ENCODE data around the gene ANKRD10.

The ANKRD10 gene

DNA sequence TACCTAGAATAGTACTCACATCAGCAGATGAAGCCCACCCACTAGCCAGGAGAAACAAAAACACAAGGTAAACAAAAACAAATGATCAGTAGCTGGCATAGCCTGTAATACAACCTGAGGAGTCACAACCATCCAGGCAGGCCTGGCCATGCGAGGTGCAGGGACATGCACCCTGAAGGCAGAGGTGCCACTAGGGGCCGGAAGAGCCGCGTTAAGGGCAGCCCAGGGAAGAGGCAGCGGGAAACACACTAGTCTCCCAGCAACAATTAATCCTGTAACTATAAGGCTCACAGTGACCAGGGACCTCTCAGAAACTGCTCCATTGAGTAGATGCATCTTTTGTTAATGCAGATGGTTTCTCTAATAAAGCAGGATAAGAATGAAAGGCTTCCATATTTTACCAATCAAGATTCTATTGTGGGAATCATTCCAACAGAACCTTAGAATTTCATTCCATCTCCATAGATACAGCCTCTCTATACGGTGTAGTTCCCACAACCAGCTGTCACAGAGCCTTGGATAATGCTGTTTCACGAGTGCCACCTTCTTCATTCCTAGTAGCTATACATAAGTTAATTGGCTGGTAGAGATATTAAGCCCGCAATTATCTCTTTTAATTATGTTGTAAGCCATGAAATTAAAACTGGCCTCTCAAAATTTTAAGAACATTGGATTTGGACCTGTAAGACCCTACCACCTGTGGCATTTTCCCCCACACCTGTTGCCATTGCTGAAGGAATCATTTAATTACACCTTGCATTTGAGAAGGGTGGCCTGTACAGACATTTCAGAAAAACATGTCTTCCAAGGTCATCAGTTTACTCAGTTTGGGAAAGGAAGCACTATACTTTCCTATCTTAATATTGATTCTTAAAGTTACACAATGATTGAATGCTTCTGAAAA is 28.7 kb downstream of the ANKRD10 start:
- DNase-seq (ENCODE audit: low read depth) = no peak

GRCh38 chr13:110885516-110885915 is 29.4 kb downstream of the ANKRD10 start:
- DNase-seq (ENCODE audit: low read depth) = no peak

DNA sequence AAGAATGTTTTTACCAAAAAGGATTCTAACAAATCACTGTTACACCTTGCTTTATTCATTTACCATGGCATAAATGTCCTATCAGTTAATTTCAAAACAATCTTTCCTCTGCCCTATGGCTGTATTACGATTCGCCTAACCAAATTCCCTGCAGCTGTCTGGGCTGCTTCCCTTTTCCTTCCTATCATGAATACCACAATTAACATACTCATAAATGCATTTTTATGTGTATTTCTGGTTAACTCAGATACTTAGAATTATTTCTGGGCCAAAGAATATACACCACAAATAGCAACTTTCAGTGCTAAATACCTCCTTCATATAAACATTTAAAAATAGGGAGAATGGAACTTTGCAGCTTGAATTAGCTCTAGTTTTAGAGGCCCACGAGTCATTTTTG is 30.4 kb downstream of the ANKRD10 start:
- no peak for DNase-seq (ENCODE audit: low read depth)

GRCh38 chr13:110883542-110883941 is 31.3 kb downstream of the ANKRD10 start:
- DNase-seq (ENCODE audit: low read depth) = no peak

DNA sequence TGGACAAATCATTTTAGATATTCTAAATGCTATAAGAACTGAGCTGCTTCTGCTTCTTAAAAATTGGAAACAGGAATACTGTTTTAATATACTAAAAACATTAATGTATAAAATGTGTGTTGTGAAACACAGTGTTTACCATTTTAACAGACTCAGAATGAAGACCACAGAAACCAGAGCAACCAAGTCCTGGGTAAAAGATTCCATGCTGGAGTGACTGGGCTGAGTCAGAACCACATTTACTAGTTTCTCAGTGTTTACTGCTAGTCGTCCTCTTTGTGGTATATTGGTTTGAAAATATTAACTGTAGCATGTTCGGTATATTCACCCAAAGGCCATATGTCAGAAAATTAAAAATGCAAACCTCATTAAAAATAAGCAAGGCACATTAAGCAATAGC is 31.9 kb downstream of the ANKRD10 start:
- no peak for DNase-seq (ENCODE audit: low read depth)

DNA sequence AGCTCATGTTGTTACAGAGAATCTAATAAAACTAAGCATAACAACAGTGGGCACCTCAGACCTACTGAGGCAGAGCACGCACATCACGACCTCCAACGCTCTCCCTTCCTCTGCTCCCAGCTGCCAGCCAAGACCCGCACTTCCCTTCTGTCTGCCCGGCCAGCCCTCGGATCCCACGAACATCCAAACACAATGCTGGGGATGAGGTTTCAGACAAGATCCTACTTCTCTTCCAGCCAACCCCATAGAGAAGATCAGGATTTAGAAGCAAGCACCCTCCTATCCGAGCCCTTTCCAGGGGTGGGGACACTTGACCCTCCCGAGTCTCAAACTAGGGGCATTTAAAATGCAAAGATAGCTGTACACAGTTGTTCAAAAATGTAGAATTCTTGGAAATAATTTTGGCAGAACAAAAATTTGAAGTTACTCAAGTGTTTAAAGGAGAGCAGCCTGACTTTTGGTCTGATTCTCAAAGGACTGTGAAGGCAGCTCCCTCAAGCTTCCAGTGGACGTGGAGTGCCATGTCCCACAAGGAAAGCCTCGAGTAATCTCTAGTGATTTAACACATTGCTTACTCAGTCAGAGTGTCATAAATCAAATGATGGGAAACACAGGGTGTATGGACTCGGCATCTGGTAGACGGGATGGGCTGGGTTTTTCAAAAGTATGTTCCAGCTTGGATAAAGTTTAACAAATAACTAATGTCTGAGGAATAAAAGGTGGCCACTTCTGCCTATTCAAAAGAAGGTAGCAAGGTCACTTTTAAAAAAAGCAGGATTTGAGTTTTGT is 32.8 kb downstream of the ANKRD10 start:
- DNase-seq (ENCODE audit: low read depth) = no peak

GRCh38 chr13:110880627-110881026 is 34.2 kb downstream of the ANKRD10 start:
- DNase-seq (ENCODE audit: low read depth) = no peak

GRCh38 chr13:110879482-110879881 is 35.4 kb downstream of the ANKRD10 start:
- no peak for DNase-seq (ENCODE audit: low read depth)

DNA sequence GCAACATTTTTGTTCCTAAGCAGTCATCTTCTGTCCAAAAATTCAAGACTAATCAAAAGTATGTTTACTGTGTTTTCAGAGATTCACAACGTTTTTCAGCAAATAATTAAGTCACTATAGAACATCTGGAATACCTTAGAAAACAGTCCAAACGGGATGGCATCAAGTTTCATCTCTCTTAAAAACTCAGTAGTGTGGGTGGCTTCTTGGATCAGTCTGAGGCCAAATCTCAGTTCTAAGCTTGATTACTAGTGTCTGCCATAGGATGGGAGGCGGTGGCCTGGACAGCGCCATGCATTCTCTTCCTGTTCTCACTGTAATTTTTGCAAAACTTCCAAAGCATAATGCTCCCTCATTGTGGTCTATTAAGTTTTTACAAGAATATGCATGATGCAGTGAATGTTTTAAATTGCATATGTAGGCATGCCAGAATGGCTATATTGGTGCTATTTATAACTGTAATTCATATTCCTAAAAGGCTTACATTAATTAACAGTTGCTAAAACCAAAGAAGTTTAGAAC is 37.1 kb downstream of the ANKRD10 start:
- DNase-seq (ENCODE audit: low read depth) = no peak

DNA sequence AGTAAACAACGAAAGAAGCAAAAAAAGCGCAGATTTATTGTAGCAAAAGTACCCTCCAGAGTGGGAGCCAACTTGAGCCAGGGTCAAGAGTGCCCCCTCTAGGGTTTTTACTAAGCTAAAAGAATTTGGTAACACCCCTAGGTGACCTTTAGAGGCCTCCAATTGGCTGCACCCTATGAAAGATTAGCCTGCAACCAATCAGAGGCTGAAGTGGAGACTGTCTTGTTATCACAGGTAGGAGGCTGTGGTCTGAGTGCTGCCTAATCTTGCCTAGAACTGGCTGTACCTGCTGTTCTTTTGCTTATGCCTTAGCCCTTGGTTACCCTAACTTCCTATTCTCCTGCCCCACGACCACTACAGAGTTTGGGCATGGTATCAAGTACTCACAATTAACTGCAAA is 38.3 kb downstream of the ANKRD10 start:
- DNase-seq (ENCODE audit: low read depth) = no peak

- DNase-seq (ENCODE audit: low read depth) = no peak
These were observed 39.6 kb downstream of the ANKRD10 start for GRCh38 chr13:110875241-110875640.

DNA sequence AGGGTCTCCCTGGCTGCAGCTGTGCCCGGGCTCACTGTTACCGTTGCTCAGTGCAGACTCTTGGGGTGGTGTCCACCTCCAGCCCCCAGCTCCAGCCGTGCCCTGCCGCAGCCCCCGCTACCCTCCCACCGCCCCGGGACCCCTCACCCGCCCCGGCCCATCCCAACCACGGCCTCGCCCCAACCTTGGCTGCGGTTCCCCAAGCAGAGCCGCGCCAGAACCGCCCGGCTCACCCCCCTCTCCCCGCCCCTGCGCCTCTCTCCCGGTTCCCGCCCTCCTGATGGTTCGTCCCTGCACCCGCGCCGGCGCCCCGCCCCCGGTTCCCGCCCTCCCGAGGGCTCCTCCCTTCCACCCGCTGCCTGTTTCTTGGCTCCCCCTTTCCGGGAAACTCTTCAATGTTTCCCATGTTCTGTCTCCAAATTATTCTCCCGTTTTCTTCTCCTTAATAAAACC is 40.3 kb downstream of the ANKRD10 start:
- DNase-seq (ENCODE audit: low read depth) = no peak

GRCh38 chr13:110873639-110874507 is 41.0 kb downstream of the ANKRD10 start:
- DNase-seq (ENCODE audit: low read depth) = no peak

GRCh38 chr13:110872768-110873638 is 41.9 kb downstream of the ANKRD10 start:
- DNase-seq (ENCODE audit: low read depth) = no peak

DNA sequence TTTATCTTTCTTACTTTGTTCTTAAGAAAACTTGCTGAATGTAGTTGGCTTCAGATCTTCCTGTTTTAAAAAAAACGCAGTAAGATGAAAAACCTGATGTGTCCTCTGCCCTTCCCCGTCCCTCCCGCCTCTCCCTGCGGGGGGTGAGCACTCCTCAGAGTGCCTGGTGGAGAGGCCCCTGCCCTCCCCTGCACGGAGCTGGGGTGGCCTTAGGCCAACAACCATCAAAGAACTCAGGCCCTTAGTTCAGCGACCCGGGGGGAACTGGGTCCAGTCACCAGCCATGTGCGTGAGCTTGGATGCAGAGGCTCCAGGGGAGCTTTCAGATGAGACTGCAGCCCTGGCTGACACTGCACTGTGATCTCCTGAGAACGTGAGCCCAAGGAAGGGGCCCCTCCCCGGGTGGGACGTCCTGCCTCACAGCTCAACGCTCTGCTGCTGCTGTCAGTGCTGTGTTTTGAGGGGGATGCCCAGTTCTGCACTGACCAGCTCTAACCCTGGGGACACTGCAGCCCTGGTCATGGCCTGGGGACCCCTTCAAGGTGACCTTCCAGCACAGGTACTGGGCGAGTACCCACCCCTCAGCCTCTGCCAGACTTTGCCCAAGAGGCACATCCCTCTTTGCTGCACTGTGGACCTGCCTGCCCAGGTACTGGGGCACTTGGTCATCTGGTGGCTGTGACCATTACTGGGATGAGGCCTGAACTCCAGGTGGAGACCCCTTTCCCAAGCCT is 42.7 kb downstream of the ANKRD10 start:
- DNase-seq (ENCODE audit: low read depth) = no peak

DNA sequence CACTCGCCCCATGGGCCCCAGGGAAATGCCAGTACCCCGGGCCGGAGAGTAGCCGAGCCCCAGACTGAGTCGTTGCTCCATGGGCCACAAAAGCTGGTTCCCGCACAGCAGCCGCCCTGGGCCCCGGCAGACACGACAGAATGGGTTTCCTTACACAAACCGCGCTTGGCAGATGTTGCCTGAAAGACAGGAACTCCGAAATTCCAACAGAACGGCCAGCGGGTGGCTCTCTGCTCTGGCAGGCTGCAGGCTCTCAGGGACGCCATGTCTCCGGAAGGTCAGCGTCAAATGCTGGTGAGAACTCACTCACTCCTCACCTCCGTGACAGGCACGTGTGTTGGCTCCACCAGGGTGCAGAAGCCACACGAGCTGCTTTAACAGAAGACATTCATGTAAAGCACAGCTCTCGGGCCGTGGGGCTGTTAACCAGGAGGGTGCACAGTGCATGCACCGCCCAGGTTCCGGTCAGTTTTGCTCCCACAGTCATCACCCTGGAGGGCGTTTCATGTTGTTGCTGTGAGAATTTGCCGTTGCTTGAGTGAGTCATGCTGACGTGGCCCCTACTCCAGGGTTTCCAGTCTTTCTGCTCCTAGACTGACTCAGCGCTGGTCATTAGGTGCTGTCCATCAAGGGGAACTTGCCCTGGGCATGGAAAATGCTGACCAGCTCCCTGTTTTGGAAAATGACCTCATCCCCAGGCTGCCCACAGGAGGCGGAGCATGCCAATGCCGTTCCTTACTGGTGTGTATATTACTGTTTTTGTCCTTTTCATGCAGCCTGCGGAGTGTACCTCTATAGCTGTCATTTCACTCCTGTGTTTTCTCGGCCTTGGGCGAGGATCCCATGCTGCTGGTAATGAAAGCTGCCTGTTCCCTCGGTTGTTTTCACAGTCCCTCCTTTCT is 44.8 kb downstream of the ANKRD10 start:
- DNase-seq (ENCODE audit: low read depth) = no peak

- no peak for DNase-seq (ENCODE audit: low read depth)
These were observed 45.6 kb downstream of the ANKRD10 start for GRCh38 chr13:110869231-110869804.

- DNase-seq (ENCODE audit: low read depth) = no peak
These were observed 46.1 kb downstream of the ANKRD10 start for GRCh38 chr13:110868720-110869119.

- DNase-seq (ENCODE audit: low read depth) = no peak
These were observed 47.5 kb downstream of the ANKRD10 start for GRCh38 chr13:110867380-110867779.
